Epithelial cell of esophagus (primary cell): ENCODE data around the gene ATAD1.
A peak's percentile ranks its signal among the peaks of the same experiment; 100 is the strongest.
"Not testable (repeated sequence)": the region's sequence is repeated elsewhere in the genome, so short reads cannot be mapped to it uniquely, and the experiment has no call there.

Experiments used
- DNase-seq: peaks from one replicate; pipeline ENCODE4 v3.0.0; 2010; ENCODE audit warnings: low read depth
- H3K4me3 ChIP-seq: 2 replicates; pipeline ENCODE4 v1.5.1; 2011; ENCODE audit warnings: mild to moderate bottlenecking, low read length, control low read depth
- TF ChIP-seq, protein P1 (sequence below): IDR thresholded peaks from 2 replicates; pipeline ENCODE4 v1.5.1; 2011; ENCODE audit warnings: low read depth, mild to moderate bottlenecking, low read length, control low read depth, inconsistent platforms; ENCODE audit not compliant: insufficient read depth; ENCODE audit errors: missing control alignments

The ATAD1 gene

DNA sequence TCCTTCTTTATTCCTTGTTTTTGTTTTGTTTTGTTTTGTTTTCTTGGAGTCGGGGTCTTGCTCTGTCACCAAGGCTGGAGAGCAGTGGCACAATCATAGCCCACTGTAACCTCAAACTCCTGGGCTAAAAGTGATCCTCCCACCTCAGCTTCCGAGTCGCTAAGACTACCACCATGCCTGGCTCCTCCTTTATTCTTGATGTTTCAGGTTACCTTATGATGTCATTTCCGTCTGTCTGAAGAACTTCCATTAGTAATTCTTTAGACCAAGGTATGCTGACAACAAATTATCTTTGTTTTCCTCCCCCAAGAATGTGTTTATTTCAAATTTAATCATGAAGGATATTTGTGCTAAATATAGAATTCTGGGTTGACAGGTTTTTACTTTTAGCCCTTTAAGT, 18.1 kb upstream of the ATAD1 start:
- no peak overlapping the region for H3K4me3 ChIP-seq
- no peak for DNase-seq
- TF ChIP-seq, protein P1, sequence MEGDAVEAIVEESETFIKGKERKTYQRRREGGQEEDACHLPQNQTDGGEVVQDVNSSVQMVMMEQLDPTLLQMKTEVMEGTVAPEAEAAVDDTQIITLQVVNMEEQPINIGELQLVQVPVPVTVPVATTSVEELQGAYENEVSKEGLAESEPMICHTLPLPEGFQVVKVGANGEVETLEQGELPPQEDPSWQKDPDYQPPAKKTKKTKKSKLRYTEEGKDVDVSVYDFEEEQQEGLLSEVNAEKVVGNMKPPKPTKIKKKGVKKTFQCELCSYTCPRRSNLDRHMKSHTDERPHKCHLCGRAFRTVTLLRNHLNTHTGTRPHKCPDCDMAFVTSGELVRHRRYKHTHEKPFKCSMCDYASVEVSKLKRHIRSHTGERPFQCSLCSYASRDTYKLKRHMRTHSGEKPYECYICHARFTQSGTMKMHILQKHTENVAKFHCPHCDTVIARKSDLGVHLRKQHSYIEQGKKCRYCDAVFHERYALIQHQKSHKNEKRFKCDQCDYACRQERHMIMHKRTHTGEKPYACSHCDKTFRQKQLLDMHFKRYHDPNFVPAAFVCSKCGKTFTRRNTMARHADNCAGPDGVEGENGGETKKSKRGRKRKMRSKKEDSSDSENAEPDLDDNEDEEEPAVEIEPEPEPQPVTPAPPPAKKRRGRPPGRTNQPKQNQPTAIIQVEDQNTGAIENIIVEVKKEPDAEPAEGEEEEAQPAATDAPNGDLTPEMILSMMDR: no peak

DNA sequence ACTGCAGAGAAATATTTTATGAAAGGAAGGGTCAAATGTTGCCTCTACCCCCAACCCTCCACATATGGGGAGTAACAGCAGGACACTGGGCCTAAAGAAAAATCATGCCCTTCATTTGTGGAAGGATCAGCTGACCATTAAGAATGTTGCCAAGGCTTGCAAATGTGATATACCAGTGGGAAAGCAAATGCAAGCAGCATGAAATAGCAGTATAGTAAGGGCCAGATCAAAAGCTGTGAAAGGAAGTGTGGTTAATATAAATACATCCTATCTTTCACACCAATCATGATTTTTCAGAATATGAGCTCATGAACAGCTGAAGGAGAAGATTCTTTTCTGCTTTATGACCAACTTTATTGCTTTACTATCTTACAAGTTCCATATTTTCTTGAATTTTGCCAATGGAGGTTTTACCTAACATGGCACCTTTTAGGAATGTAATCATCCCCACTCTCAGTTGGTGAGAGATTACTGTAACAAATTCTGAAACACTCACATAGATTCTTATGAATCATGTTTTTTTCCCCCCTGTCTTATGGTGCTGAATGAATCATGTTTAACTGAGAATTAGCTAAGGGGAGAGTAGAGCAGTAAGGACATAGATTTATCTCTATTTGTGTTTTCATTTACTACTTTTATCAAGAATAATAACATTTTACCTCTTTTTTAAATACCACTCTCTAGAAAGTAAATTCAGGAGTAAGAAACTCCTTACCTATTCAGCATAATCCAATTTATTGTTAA, 12.1 kb upstream of the ATAD1 start:
- peak; percentile 45 for DNase-seq
- H3K4me3 ChIP-seq: no peak overlapping the region
- TF ChIP-seq, protein P1: no peak

DNA sequence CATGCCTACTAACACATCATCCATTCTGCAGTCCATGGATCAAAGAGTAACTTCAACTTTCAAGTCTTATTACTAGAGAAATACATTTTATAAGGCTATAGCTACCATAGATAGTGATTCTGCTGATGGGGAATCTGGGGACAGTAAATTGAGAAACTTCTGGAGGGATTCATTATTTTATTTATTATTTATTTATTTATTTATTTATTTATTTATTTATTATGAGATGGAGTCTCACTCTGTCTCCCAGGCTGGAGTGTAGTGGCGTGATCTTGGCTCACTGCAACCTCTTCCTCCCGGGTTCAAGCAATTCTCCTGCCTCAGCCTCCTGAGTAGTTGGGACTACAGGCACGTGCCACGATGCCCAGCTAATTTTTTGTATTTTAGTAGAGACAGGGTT, 11.0 kb upstream of the ATAD1 start:
- not testable (repeated sequence) for H3K4me3 ChIP-seq, DNase-seq

DNA sequence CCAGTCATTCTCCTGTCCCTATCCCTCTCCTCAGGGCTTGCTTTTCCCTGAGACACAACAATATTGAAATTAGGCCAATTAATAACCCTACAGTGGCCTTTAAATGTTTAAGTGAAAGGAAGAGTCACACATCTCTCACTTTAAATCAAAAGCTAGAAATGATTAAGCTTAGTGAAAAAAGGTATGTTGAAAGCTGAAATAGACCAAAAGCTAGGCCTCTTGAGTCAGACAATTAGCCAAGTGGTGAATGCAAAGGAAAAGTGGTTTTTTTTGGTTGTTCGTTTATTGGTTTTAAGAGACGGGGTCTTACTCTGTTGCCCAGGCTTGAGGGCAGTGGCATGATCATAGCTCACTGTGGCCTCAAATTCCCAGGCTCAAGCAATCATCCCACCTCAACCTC, 9.7 kb upstream of the ATAD1 start:
- DNase-seq: no peak
- H3K4me3 ChIP-seq: no peak overlapping the region
- TF ChIP-seq, protein P1: no peak

DNA sequence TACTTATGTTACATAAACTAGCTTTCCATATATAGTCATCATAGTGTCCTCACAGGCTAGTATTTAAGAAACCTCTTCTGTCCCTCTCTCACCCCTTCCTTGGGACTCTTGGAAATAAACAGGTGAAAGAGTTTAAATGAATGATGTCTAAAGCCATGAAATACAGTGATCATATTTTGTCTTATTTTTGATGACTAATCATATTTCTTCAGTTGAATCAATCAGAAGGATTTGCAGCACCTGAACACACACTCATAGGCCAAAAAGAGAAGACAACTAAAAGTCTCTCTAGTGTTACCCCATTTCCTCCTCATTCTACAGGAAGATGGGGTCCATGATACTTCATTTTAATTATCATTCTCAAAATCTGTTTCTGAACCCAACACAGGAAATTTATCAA, 8.6 kb upstream of the ATAD1 start:
- TF ChIP-seq, protein P1: no peak
- no peak for DNase-seq

DNA sequence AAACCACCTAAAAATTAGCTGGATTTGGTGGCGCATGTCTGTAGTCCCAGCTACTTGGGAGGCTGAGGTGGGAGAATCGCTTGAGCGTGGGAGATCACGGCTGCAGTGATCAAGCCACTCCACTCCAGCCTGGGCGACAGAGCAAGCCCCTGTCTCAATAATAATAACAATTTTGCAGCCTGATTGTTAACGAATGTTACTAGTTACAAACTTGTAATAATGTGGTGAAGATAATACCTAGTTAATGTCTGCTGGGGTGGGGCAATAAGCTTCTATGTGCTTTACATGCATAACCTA, 1.2 kb upstream of the ATAD1 start:
- no peak overlapping the region for H3K4me3 ChIP-seq
- TF ChIP-seq, protein P1: no peak
- DNase-seq: no peak

More for the DNA sequence above, 8.6 kb upstream of the ATAD1 start:
- no peak overlapping the region for H3K4me3 ChIP-seq

DNA sequence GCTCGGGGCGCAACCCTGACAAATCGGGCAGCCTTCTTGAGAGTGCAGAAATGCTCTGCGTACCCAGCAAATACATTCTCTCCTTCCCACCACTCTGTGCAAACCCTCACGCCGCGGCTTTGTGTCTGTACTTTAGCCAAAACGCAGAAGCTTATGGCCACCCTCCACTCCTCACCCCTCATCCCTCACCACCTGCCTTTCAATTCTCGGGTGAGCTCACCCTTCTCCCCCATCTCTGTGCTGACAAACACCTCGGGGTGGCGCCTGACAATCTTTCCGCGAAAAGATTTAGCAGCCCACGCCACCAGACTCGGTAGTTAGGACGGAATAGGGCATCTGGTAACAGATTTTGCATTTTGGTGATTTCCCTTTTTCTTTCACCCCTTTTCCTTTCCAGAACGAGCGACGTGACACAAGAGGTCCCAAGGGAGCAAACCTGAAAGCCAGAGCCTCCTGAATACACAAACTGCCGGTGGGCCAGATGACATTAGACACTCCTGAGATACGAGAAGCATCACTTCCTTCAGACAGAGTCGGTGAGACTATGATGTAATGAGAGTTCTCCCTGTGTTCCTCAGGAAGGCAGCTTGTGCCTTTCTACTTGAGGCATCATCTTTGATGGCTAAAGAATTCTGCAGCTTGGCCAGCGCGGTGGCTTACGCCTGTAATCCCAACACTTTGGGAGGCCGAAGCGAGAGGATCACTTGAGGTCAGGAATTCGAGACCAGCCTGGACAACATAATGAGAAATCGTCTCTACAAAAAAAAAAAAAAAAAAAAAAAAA, 671 bp upstream of the ATAD1 start:
- peak; percentile 47 for DNase-seq
- TF ChIP-seq, protein P1: no peak
- peak overlapping the region; percentile 86 for H3K4me3 ChIP-seq
